HG02763 (cell line): Measurements from ENCODE around the gene PRPH.
"Not testable (repeated sequence)": the region's sequence is repeated elsewhere in the genome, so short reads cannot be mapped to it uniquely, and the experiment has no call there.

Source experiments
- ATAC-seq: cut with Tn5 transposase; IDR thresholded peaks from one replicate; pipeline ENCODE4 v1.9.1; 2021; ENCODE audit warnings: mild to moderate bottlenecking, moderate library complexity; ENCODE audit not compliant: unreplicated experiment

The PRPH gene

GRCh38 chr12:49298160-49298559 lies 3.2 kb downstream of the PRPH start:
- ATAC-seq, result no peak

GRCh38 chr12:49301760-49302159 lies 6.8 kb downstream of the PRPH start:
- ATAC-seq, result no peak

- ATAC-seq, result no peak
Measured at GRCh38 chr12:49304161-49304560, 9.2 kb downstream of the PRPH start.

- no peak for ATAC-seq
Measured at GRCh38 chr12:49305762-49306510, 11.0 kb downstream of the PRPH start.

GRCh38 chr12:49309386-49309785 lies 14.4 kb downstream of the PRPH start:
- ATAC-seq, result no peak

GRCh38 chr12:49310451-49311000 lies 15.6 kb downstream of the PRPH start:
- not testable (repeated sequence) for ATAC-seq

GRCh38 chr12:49314811-49315210 lies 19.9 kb downstream of the PRPH start:
- no peak for ATAC-seq

GRCh38 chr12:49317118-49317517 lies 22.2 kb downstream of the PRPH start:
- ATAC-seq, result not testable (repeated sequence)

GRCh38 chr12:49320411-49321103 lies 25.6 kb downstream of the PRPH start:
- ATAC-seq, result not testable (repeated sequence)

GRCh38 chr12:49322367-49322707 lies 27.4 kb downstream of the PRPH start:
- ATAC-seq, result no peak

- ATAC-seq, result peak; percentile 98
Measured at GRCh38 chr12:49322708-49323523, 28.0 kb downstream of the PRPH start, which contains the start of gene TROAP. TROAP (plus strand) TSS chr12:49323255; CDS start chr12:49323609, 354 bp downstream.

GRCh38 chr12:49323524-49324097 lies 28.7 kb downstream of the PRPH start:
- no peak for ATAC-seq

- no peak for ATAC-seq
Measured at GRCh38 chr12:49325606-49326005, 30.7 kb downstream of the PRPH start.

GRCh38 chr12:49327368-49327767 lies 32.4 kb downstream of the PRPH start:
- no peak for ATAC-seq

- no peak for ATAC-seq
Measured at GRCh38 chr12:49327887-49328286, 32.9 kb downstream of the PRPH start.

GRCh38 chr12:49328816-49329215 lies 33.9 kb downstream of the PRPH start:
- no peak for ATAC-seq

GRCh38 chr12:49330032-49330619 lies 35.2 kb downstream of the PRPH start:
- no peak for ATAC-seq

GRCh38 chr12:49330631-49331379 lies 35.9 kb downstream of the PRPH start:
- ATAC-seq, result no peak

- no peak for ATAC-seq
Measured at GRCh38 chr12:49331380-49332222, 36.7 kb downstream of the PRPH start.
